Right lobe of liver (tissue), 4 donors: ENCODE data around the gene FRMD4B.

Source experiments
- CTCF ChIP-seq, 4 donors: fragments of 200-600 bp in 3 of 4; fragments of 450-650 bp in 1 of 4; IDR thresholded peaks; one replicate each; pipeline versions ENCODE4 v1.5.1 to v1.8.0; 2016 to 2022; ENCODE audit warnings: antibody characterized with exemption in 4 of 4, mild to moderate bottlenecking in 2 of 4
- POLR2A ChIP-seq: fragments of 450-650 bp; IDR thresholded peaks from one replicate; pipeline ENCODE4 v1.6.1; 2017; ENCODE audit warnings: antibody characterized with exemption, mild to moderate bottlenecking
- donor health status: DM: no; HTN: no; CAD: no.
- donor health status: DM: no; HTN: no; CAD: no.
- donor health status: DM: no; HTN: yes; CAD: no.

- TF ChIP-seq CTCF (IDR thresholded peaks at IDR 0.05) (no peak), POLR2A (no peak)
These were observed 243.8 kb downstream of the FRMD4B start for GRCh38 chr3:69142090-69142489.
